ENCODE measurements around the gene ARHGAP32. TPM values are rescaled to one million over a fixed set of nuclear protein-coding genes. Genes with fewer than 3 reads are reported as not detected.
A peak's percentile ranks its signal among the peaks of the same experiment; 100 is the strongest.

ARHGAP32 gene
- total and polyA plus RNA-seq, 2 experiments from 2014 or later, result 9.9 to 17.3 TPM

GRCh38 chr11:129146191-129146590 is 45.9 kb downstream of the ARHGAP32 start:
- Histone ChIP-seq H3K27ac (no peak overlapping the region), H3K79me2 (peaks cover 68% of the 10 kb centered on the region), H3K4me3 (no peak overlapping the region), H3K9me2 (replicated peaks; ENCODE audit: insufficient read depth) (no peaks in the 10 kb centered on the region), H3K4me1 (ENCODE audit: insufficient read depth) (no peaks in the 10 kb centered on the region), H2AFZ (no peak overlapping the region), H4K20me1 (ENCODE audit: insufficient read depth, poor library complexity, severe bottlenecking) (no peaks in the 10 kb centered on the region), H3K4me2 (peak overlapping the region; percentile 15), H3K36me3 (replicated peaks; ENCODE audit: insufficient read depth, low read depth) (no peaks in the 10 kb centered on the region), H3K27me3 (no peaks in the 10 kb centered on the region), H3K9me3 (ENCODE audit: low read depth) (peaks cover 8% of the 10 kb centered on the region)
- TF ChIP-seq, protein P1, sequence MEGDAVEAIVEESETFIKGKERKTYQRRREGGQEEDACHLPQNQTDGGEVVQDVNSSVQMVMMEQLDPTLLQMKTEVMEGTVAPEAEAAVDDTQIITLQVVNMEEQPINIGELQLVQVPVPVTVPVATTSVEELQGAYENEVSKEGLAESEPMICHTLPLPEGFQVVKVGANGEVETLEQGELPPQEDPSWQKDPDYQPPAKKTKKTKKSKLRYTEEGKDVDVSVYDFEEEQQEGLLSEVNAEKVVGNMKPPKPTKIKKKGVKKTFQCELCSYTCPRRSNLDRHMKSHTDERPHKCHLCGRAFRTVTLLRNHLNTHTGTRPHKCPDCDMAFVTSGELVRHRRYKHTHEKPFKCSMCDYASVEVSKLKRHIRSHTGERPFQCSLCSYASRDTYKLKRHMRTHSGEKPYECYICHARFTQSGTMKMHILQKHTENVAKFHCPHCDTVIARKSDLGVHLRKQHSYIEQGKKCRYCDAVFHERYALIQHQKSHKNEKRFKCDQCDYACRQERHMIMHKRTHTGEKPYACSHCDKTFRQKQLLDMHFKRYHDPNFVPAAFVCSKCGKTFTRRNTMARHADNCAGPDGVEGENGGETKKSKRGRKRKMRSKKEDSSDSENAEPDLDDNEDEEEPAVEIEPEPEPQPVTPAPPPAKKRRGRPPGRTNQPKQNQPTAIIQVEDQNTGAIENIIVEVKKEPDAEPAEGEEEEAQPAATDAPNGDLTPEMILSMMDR (IDR thresholded peaks at IDR 0.05; ENCODE audit: poor library complexity), result no peak
- TF ChIP-seq EZH2 (IDR thresholded peaks at IDR 0.05; ENCODE audit: borderline replicate concordance), result no peak
- TF ChIP-seq EZH2phosphoT487 (IDR thresholded peaks at IDR 0.05; ENCODE audit: low read depth, severe bottlenecking, unreplicated experiment), result no peak
- DNase-seq (ENCODE audit: low spot score), result no peak
- 79% methylated on average over 2 of the region's 2 CpGs for WGBS (ENCODE audit: low lambda C conversion rate, missing lambda C conversion rate)

DNA sequence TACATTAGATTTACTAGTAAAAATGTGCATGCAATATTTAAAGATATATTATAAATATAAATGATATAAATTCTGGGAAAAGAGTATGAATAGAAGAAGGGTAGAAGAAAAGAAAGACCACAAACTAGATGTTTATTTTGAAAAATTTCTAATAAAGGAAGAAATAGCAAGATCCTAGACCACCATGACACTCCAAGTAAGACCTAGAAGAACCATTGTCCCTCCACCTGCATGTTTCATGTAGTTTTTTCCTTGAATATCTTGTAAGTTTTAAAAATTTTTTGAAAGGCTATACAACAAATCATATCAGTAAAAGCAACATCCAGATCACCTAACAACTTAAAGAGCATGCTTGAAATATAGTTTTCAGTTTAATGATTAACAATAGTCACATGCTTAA is 46.8 kb downstream of the ARHGAP32 start:
- Histone ChIP-seq H3K4me1 (ENCODE audit: insufficient read depth) (no peaks in the 10 kb centered on the region), H3K36me3 (replicated peaks; ENCODE audit: insufficient read depth, low read depth) (no peaks in the 10 kb centered on the region), H3K9me2 (replicated peaks; ENCODE audit: insufficient read depth) (no peaks in the 10 kb centered on the region), H4K20me1 (ENCODE audit: insufficient read depth, poor library complexity, severe bottlenecking) (no peaks in the 10 kb centered on the region), H3K9me3 (ENCODE audit: low read depth) (peaks cover 1% of the 10 kb centered on the region), H3K4me2 (no peak overlapping the region), H2AFZ (no peak overlapping the region), H3K27ac (no peak overlapping the region), H3K79me2 (peaks cover 63% of the 10 kb centered on the region), H3K27me3 (no peaks in the 10 kb centered on the region), H3K4me3 (no peak overlapping the region)
- TF ChIP-seq, protein P1 (IDR thresholded peaks at IDR 0.05; ENCODE audit: poor library complexity), result no peak
- TF ChIP-seq EZH2 (IDR thresholded peaks at IDR 0.05; ENCODE audit: borderline replicate concordance), result no peak
- TF ChIP-seq EZH2phosphoT487 (IDR thresholded peaks at IDR 0.05; ENCODE audit: low read depth, severe bottlenecking, unreplicated experiment), result no peak
- no peak for DNase-seq (ENCODE audit: low spot score)

GRCh38 chr11:129144256-129144655 is 47.9 kb downstream of the ARHGAP32 start:
- 92% methylated on average over 2 of the region's 2 CpGs for WGBS (ENCODE audit: low lambda C conversion rate, missing lambda C conversion rate)
- TF ChIP-seq, protein P1 (IDR thresholded peaks at IDR 0.05; ENCODE audit: poor library complexity), result no peak
- no peak for TF ChIP-seq EZH2phosphoT487 (IDR thresholded peaks at IDR 0.05; ENCODE audit: low read depth, severe bottlenecking, unreplicated experiment)
- TF ChIP-seq EZH2 (IDR thresholded peaks at IDR 0.05; ENCODE audit: borderline replicate concordance), result no peak
- no peak overlapping the region for H3K27ac ChIP-seq

GRCh38 chr11:129143335-129143734 is 48.8 kb downstream of the ARHGAP32 start:
- Histone ChIP-seq H3K4me1 (ENCODE audit: insufficient read depth) (no peaks in the 10 kb centered on the region), H2AFZ (no peak overlapping the region), H3K27ac (peak overlapping the region; percentile 75), H3K9me3 (ENCODE audit: low read depth) (no peaks in the 10 kb centered on the region), H3K27me3 (no peaks in the 10 kb centered on the region), H3K4me3 (no peak overlapping the region), H4K20me1 (ENCODE audit: insufficient read depth, poor library complexity, severe bottlenecking) (no peaks in the 10 kb centered on the region), H3K79me2 (peaks cover 62% of the 10 kb centered on the region), H3K36me3 (replicated peaks; ENCODE audit: insufficient read depth, low read depth) (no peaks in the 10 kb centered on the region), H3K4me2 (peak overlapping the region; percentile 53), H3K9me2 (replicated peaks; ENCODE audit: insufficient read depth) (no peaks in the 10 kb centered on the region)
- peak; percentile 88 for DNase-seq (ENCODE audit: low spot score)
- TF ChIP-seq EZH2phosphoT487 (IDR thresholded peaks at IDR 0.05; ENCODE audit: low read depth, severe bottlenecking, unreplicated experiment) (no peak), EZH2 (IDR thresholded peaks at IDR 0.05; ENCODE audit: borderline replicate concordance) (no peak)
- TF ChIP-seq, protein P1 (IDR thresholded peaks at IDR 0.05; ENCODE audit: poor library complexity), result no peak
- 58% methylated on average over 8 of the region's 8 CpGs for WGBS (ENCODE audit: low lambda C conversion rate, missing lambda C conversion rate)

More at GRCh38 chr11:129144256-129144655, 47.9 kb downstream of the ARHGAP32 start:
- Histone ChIP-seq H3K36me3 (replicated peaks; ENCODE audit: insufficient read depth, low read depth) (no peaks in the 10 kb centered on the region), H3K79me2 (peaks cover 61% of the 10 kb centered on the region), H3K9me2 (replicated peaks; ENCODE audit: insufficient read depth) (no peaks in the 10 kb centered on the region), H3K27me3 (no peaks in the 10 kb centered on the region), H2AFZ (no peak overlapping the region), H3K4me2 (no peak overlapping the region), H3K9me3 (ENCODE audit: low read depth) (no peaks in the 10 kb centered on the region), H3K4me3 (no peak overlapping the region), H4K20me1 (ENCODE audit: insufficient read depth, poor library complexity, severe bottlenecking) (no peaks in the 10 kb centered on the region), H3K4me1 (ENCODE audit: insufficient read depth) (no peaks in the 10 kb centered on the region)
- no peak for DNase-seq (ENCODE audit: low spot score)

All from hepatocyte (in vitro differentiated cells).